Testis (tissue), 3 donors: ENCODE measurements around the gene RNF40. TPM values are rescaled to one million over a fixed set of nuclear protein-coding genes. Genes with fewer than 3 reads are reported as not detected.

Experiments used
- DNase-seq: peaks from one replicate; pipeline ENCODE4 v3.0.0-alpha.2; 2019
- H3K27ac ChIP-seq, 2 donors: fragments of 200-600 bp; sonication (generic); one replicate each; pipeline ENCODE4 v1.5.1; 2019
- H3K27me3 ChIP-seq: fragments of 200-600 bp; sonication (generic); one replicate; pipeline ENCODE4 v1.5.1; 2019
- H3K36me3 ChIP-seq: fragments of 200-600 bp; sonication (generic); one replicate; pipeline ENCODE4 v1.5.1; 2017; ENCODE audit warnings: low read depth; ENCODE audit errors: missing control alignments
- H3K4me1 ChIP-seq: fragments of 200-600 bp; sonication (generic); one replicate; pipeline ENCODE4 v1.5.1; 2019
- H3K4me3 ChIP-seq, 2 donors: fragments of 200-600 bp; sonication (generic); one replicate each; pipeline ENCODE4 v1.5.1; 2017 to 2019
- H3K9me3 ChIP-seq: fragments of 200-600 bp; sonication (generic); one replicate; pipeline ENCODE4 v1.5.1; 2017
- CTCF ChIP-seq, 3 experiments: fragments of 450-650 bp in 2 of 3; fragments of 200-600 bp in 1 of 3; sonication (generic) in 1 of 3; IDR thresholded peaks; one replicate each; pipeline ENCODE4 v1.5.1; 2016 to 2019; ENCODE audit warnings: antibody characterized with exemption in 3 of 3, mild to moderate bottlenecking in 2 of 3, moderate library complexity in 1 of 3
- POLR2A ChIP-seq: fragments of 450-650 bp; IDR thresholded peaks from one replicate; pipeline ENCODE4 v1.6.1; 2017; ENCODE audit warnings: antibody characterized with exemption, mild to moderate bottlenecking, moderate library complexity
- WGBS, 2 donors: methylation state at CpG; one replicate each; pipeline ENCODE4 v1.1.5; 2018; 5-methylcytosine and 5-hydroxymethylcytosine counted together
- intact Hi-C: fragments of 100-400 bp; cut with DNase I; formaldehyde crosslinking; loops from one replicate; pipeline ENCODE4 v1.15.1; 2023; ENCODE audit warnings: low total_unique reads
- polyA plus RNA-seq: library from polyadenylated mRNA; stranded (reverse); fragments of 350-450 nt; fragmentation: Illumina TruSeq; extraction: RNeasy Lipid Tissue Mini Kit (QIAGEN cat#74804); gene quantifications from one replicate; pipeline ENCODE4 v1.2.3, GENCODE V29; 2014; ENCODE audit warnings: low read depth, low replicate concordance; ENCODE audit not compliant: insufficient read depth
- total RNA-seq, 2 donors: library from RNA; depleted of rRNA; stranded (reverse); fragments of >200 nt; gene quantifications; one replicate each; pipeline ENCODE4 v1.2.3, GENCODE V29; 2016

Gene RNF40
- total and polyA plus RNA-seq, 3 donors from 2014 or later, result 143 to 219 (median 162) TPM

GRCh38 chr16:30760577-30761426, 1.3 kb upstream of the RNF40 start:
- no peaks in the 10 kb centered on the region for H3K27me3 ChIP-seq
- H3K4me3 ChIP-seq, result peak overlapping the region; percentile 80 to 83
- WGBS, 2 donors, result 25 to 26% methylated on average over 26 of the region's 26 CpGs
- intact Hi-C loops, result no loop called here
- no peaks in the 10 kb centered on the region for H3K36me3 ChIP-seq
- peak overlapping the region; percentile 25 to 87 for H3K27ac ChIP-seq
- peaks cover 22% of the 10 kb centered on the region for H3K4me1 ChIP-seq
- no peak for DNase-seq
- no peaks in the 10 kb centered on the region for H3K9me3 ChIP-seq
- no peak for TF ChIP-seq CTCF (IDR thresholded peaks at IDR 0.05)
- TF ChIP-seq POLR2A, result no peak

DNA sequence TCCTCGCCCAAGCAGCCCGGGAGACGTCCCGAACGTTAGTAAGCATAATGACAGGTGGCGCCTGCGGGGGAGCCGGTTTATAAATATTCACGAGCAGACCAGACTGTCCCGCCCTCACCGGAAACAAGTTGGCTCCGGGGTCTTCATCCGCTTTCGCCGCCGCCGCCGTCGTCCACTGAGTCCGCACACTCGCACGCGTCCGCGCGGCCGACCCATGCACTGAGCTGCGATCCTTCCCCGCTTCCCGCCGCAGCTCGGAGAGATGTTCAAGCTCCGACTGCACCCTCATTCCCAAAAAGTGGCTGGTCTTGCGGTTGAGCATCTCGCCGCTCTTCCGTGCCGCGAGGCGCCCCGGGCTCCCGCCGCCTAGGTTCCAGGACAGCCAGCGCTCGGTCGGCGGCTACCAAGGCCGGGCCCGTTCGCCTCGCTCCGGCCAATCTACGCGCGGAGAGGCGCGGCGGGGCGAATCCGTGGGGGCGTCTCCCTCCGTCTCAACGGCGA, 645 bp upstream of the RNF40 start:
- H3K9me3 ChIP-seq, result no peaks in the 10 kb centered on the region
- WGBS, 2 donors, result 0% methylated on average over 9 to 64 of the region's 64 CpGs
- TF ChIP-seq CTCF (IDR thresholded peaks at IDR 0.05) (no peak), POLR2A (no peak)
- H3K27me3 ChIP-seq, result no peaks in the 10 kb centered on the region
- H3K27ac ChIP-seq, result peak overlapping the region; percentile 25 to 87
- H3K4me3 ChIP-seq, result peak overlapping the region; percentile 80 to 83
- intact Hi-C loops, result no loop called here
- H3K4me1 ChIP-seq, result peaks cover 22% of the 10 kb centered on the region
- peak; percentile 57 for DNase-seq
- H3K36me3 ChIP-seq, result no peaks in the 10 kb centered on the region

GRCh38 chr16:30762991-30763725, 1.0 kb downstream of the RNF40 start:
- H3K27me3 ChIP-seq, result no peaks in the 10 kb centered on the region
- peak overlapping the region; percentile 80 to 83 for H3K4me3 ChIP-seq
- 47 to 54% methylated on average over 15 of the region's 15 CpGs for WGBS, 2 donors
- no peaks in the 10 kb centered on the region for H3K36me3 ChIP-seq
- intact Hi-C loops, result no loop called here
- H3K4me1 ChIP-seq, result peaks cover 22% of the 10 kb centered on the region
- DNase-seq, result no peak
- no peaks in the 10 kb centered on the region for H3K9me3 ChIP-seq
- TF ChIP-seq POLR2A, result no peak
- H3K27ac ChIP-seq, result peak overlapping the region; percentile 87 to 88

DNA sequence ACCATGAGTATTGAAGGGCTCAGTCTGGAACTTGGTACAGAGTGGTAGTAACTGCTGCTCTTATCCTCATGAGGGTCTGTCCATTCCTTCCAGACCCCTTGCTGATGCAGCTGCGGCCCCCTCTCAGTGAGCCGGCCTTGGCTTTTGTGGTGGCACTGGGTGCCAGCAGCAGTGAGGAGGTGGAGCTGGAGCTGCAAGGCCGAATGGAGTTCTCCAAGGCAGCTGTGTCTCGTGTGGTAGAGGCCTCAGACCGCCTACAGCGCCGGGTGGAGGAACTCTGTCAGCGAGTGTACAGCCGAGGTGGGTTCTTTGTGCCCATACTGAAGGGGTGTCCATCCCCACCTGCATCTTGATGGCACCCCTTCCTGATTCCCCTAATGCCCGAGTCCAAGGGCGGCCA, 2.0 kb downstream of the RNF40 start:
- no peaks in the 10 kb centered on the region for H3K36me3 ChIP-seq
- no peak for DNase-seq

More for the DNA sequence above, 2.0 kb downstream of the RNF40 start:
- H3K4me1 ChIP-seq, result peaks cover 22% of the 10 kb centered on the region
- intact Hi-C loops, result no loop called here
- 81 to 97% methylated on average over 4 to 11 of the region's 11 CpGs for WGBS, 2 donors
- TF ChIP-seq CTCF (IDR thresholded peaks at IDR 0.05) (no peak), POLR2A (no peak)
- no peaks in the 10 kb centered on the region for H3K9me3 ChIP-seq
- H3K27ac ChIP-seq, result no peak overlapping the region
- H3K27me3 ChIP-seq, result no peaks in the 10 kb centered on the region
- H3K4me3 ChIP-seq, result no peak overlapping the region
